HS-5 (cell line): ENCODE results near the gene BRINP1.

Experiments used
- DNase-seq: peaks from one replicate; pipeline ENCODE4 v3.0.0-alpha.2; 2012; ENCODE audit warnings: low read depth

BRINP1 gene

DNA sequence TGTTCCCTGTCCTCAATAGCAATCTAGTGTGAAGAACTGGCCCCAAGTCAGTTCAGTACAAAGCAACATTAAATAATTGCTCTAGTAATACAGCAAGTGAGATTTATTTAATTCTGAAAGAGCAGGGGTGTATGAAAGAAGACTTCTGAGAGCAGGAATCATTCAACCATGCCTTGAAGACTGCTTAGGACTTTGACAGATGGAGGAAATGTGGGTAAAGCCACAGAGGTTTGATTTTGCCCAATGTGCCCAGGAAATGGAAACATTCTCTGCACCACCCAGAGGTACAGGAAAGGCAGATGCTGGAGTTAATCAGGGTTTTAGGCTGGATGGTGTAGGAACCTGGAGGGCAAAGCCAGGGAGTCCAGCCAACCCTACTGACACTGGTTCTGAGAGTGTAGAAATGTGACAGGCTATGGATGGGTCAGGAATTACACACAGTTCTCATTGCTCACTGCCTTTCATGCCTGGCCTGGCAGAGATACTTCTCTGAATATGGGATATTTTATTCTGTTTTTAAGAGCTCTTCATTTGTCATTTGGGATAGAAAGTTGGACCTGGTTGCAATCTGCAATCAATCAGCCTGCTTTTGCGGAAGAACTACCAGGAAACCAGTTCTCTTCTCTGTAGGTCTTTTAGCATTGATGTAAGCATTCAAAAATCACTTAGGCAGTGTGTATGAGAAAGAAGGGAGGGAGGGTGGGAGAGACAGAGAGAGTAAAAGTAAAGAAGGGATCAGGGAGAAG is 88.3 kb downstream of the BRINP1 start:
- no peak for DNase-seq

DNA sequence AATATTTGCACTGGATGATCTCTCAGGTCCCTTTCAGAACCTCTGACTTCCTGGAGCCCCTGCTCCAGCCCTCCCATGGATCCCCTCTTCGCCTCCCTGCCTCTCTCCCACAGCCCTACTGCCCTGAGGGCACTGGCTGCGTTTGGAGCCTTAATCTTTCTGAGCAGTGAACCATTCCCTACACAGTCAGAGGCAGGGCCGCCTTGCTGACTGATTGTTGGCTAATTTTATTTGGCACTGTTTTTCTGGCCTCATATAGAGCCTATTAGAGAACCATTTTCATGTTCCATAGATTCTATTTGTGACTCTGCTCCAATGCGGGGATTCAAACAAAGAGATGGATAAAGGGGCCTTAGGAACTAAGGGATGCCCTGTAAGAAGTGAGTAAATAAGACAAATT is 91.1 kb downstream of the BRINP1 start:
- DNase-seq, result no peak

DNA sequence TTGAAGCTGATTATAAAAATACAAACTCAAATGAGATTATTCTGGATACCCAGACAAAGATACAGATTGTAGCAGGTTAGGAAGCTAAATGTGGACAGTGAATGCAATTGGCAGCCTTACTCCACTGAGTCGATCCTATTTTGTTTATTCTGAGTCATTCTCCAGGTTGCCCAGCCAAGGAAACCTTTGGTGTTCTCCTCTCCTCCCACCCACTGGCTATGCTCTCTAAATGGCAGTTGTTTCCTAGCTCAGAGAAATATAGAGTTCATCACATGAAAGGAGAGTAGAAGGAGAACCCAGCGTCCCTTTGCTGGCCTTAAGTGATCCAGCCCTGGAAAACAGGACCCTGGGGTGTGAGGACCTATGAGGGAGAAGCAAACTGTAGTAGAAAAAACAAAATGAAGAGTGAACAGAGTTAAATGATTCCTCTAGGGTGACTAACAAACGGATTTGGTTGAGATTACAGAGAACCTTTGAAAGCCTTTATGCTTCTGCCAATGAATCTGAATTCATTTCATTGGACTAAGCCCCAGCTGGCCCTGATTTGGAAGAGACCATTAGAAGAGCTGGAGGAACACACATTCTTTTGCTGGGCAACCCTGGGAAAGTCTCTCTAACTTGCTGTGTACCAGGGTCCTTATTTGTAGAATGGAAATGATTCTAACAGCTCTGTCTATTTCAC is 95.1 kb downstream of the BRINP1 start:
- no peak for DNase-seq

DNA sequence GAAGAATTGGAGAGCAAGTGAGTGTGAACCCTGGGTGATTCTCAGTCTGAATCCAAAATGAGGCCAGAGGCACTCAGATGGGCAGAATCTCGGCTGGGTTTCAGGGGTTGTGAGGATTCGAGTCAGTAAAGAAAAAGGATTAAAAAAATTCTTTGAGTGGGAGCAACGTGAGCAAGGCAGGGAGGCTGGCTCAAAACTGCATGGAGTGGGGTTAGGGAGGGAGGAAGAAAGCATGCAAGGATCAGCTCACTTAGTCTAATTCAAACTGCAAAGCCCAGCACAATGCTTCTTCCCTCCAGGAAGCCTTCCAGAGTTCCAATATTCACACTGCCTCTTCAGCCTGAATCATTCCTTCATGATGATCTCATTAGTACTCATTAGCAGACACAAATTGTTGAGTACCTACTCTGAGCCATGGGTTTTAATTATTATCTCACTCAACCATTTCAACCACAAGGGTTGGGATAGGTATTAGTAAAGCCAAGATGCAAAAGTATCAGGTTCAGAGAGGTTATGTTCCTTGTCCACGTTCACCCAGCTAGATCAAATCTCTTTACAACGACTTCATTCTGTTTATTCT is 95.8 kb downstream of the BRINP1 start:
- no peak for DNase-seq

DNA sequence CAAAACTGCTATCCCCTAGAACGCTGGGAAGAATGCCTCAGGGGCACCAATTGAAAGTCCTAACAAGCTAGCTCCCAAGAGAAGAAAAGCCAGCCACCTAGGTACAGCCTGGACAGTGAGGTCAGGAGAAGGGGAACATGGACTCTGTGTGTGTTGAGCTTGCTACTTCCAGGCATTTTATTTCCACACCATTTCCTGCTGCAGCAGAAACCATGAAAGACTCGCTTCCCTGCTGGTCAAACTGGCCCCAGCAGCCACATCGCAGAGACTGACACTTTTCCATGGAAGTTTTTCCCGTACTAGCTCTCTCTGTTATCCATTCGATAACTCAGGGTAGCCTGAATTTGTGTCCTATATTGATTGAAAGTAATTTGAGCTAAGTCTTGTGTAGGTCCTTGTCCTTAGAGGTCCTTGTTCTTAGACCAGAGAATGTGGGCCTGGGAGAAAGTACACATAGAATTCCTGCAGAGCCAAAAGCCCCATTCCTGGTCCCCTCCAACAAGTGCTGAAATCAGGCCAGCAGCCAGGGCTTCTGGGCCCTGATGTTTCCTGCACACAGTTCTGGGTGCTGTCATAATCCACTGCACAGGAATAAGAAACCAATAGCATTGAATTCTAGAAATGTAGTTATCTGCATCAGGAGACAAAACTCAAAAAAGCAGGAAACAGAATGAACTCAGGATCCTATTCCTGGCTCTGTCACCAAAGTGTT is 96.6 kb downstream of the BRINP1 start:
- no peak for DNase-seq

DNA sequence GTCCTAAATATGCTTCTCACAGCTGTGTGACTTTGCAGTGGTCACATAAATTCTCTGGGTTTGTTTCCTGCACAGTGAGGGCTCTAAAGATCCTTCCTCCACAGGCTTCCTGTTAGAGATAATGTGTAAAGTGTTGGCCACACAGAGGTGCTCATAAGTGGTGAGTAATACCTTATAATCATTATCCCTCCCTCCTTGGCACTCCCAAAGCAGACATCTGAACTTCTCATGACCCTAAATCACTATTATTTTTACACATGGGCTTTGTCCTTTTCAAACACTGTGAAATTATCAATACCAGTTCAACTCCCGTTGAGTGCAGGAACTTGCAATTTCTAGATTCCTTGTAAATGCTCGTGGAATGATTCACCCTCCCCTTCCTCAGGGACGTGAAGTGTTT is 100.2 kb downstream of the BRINP1 start:
- no peak for DNase-seq

DNA sequence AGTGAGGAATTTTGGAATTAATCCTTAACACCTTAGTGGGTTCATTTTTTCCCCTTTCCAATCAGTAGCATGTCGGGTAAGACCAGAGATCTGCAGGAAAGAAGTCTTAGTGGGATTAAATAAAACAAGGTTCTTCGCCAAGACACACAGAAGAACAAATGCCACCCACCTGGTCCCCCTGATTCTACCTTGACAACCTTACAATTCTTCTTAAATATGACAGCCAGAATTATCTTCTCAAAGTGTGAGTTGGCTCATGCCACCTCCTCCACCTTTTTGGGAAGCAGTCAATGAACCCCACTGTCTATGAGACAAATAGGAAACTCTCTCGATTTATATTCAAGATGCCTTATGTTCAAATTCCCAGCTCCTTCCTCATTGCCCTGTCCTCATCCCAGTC is 105.1 kb downstream of the BRINP1 start:
- DNase-seq, result no peak

DNA sequence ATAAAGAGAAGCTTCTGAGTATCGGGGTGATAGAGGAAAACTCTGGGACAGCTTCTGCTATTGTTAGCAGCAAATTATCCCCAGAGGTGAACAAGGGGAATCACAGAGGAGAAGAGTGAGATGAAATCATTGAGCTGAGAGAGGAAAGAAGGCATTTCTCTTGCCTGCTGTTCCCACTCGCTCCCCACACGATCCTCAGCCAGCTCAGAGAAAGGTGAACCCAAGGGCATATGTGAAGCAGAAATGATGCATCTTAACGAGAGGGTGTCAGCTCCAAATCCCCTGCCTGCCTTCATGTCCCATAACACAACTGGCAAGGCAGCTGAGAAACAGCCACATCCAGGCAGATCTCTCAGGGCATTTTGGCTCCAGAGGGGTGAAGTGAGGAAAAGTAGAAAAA is 111.6 kb downstream of the BRINP1 start:
- DNase-seq, result no peak

DNA sequence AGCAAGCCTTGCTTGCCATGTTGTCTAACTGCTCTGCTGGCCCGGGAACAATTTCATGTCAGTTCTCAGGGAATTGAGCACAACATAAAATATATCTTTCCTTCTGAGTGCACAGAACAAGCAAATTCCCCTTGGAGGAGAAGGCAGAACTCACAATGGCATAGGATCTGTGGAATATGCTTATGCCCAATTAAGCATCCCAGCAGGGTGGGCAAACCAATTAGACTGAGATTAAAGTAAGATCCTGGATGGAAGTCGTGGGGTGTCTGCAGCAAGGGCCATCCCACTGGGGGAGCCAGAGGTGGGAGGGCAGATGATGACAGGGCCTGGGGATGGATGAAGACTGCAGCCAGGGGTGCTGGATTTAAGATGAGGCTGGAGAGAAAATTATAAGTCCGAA is 114.1 kb downstream of the BRINP1 start:
- DNase-seq, result no peak

DNA sequence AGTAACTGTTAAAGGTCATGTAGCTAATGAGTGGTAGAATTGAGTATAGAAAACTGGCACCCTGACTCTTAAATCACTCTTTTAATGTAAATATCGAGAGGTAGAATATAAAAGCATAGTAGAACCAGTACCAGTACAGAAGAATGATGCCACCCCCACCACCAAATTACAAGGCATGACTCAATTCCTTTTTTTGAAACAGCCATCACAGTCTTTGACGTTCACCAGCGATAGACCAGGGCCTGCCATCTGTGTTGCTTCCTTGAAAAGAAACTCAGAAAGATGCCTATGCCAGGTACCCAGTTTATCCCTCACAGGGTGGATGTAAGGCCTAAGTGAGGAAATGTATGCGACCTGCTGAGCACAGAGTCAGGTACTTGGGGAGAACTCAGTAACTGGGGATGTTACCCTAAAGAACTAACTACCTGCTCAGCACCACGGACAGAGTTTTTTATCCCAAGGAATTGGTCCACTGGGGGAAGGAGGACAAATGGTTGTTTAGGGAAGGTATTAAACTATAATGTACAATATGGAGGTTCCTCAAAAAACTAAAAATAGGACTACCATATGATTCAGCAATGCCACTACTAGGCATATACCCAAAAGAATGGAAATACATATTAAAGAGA is 116.5 kb downstream of the BRINP1 start:
- DNase-seq, result no peak

DNA sequence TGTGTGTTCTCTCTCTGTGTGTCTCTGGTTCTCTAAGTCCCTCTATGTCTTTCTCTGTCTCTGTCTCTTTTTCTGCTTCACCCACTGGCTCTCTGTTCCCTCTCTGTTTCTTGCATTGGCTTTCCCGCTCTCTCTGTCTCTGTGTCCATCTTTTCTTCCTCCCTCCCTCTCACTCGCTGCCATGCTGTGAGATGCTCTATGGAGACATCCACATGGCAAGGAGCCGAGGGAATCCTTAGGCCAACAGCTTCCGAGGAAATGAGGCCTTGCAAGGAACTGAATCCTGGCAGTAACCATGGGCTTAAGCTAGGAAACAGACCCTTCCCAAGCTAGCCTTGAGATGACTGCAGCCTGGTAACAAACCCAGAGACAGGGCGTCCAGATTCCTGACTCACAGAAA is 117.3 kb downstream of the BRINP1 start:
- DNase-seq, result no peak

DNA sequence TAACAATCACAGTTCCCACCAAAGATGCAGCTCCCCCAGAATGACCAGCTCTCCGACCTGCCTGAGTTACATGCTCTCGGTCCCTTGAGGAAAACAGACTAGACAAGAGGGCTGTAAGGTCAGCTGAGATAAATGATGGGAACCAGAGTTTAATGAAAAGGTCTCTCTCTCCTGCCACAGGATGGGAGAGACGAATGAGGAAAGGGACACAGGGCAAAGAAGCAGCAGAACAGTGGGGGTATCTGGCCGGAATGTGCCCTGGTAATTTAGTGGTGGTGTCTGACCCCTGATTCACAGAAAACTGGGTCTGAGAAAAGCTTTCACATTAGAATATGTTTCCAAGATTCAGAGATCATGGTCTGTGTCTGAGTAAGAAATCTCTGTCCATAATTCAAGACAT is 118.5 kb downstream of the BRINP1 start:
- DNase-seq, result no peak

DNA sequence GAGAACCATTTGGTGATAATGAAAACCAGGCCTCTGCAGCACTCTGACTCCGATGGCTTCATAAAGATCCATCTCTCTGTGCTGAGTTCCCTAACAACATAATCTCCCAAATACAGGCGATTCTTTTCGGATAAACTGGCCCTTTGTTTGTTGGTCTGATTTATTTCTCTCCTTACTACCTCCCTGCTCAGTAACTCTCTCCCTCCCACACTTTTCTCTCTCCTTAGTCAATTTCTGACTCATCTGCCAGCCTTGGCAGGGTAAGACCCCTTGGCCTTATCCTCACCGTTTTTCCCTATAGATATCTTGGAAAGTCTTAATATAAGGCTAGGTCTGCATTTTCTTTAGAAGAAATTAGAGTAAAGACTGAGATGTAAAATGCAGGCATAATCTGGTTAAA is 128.7 kb downstream of the BRINP1 start:
- no peak for DNase-seq

DNA sequence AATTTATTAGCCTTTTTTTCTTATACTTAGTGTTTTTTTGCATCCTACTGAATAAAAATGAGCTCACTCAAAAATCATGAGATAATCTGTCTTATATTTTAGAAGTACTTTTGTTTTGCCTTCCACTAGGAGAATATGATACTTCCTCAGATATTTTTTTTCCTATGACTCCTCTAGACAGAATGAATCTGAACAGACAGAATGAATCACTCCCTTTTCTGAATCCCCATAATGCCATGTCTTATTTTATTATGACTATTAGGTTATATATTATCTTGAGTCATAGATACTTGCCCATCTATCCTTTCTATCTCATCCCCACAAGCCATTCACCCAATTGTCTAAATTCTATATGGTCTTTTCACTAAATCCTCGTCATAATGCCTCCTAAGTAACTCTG is 134.6 kb downstream of the BRINP1 start:
- DNase-seq, result no peak

DNA sequence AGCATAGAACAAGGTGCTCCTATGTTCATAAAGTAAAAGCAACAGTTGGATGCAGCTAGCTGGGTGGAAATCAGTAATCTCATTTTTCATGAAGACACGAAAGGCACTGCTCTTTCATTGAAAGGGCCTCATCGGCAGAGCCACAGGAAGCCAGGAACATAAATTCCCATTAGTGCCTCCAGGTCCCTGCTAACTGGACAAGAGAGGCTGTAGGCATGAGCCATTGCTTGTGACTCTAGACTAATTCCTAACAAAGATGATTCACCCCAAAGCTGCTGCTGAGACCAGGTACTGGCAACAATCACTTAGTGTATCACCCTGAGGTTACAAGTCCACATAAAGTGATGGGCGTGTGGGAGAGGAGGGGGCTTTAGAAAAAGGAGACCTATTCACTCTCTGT is 141.8 kb downstream of the BRINP1 start:
- DNase-seq, result no peak

DNA sequence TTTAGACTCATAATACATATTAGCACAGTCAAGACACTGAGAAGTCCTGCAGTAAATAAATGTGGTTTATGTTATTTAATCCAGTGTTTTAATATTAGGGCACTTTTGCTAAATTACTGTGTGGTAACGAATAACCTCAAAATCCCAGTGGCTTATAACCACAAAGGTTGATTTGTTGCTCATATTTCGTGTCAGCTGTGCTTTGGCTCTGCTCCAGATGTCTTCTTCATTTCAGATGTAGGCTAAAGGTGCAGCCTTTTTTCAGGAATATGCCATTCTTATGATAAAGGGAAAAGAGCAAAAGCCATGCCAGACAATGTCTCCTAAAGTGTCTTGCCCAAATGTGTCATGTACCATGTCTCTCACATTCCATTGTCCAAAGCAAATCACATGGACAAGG is 144.8 kb downstream of the BRINP1 start:
- no peak for DNase-seq

DNA sequence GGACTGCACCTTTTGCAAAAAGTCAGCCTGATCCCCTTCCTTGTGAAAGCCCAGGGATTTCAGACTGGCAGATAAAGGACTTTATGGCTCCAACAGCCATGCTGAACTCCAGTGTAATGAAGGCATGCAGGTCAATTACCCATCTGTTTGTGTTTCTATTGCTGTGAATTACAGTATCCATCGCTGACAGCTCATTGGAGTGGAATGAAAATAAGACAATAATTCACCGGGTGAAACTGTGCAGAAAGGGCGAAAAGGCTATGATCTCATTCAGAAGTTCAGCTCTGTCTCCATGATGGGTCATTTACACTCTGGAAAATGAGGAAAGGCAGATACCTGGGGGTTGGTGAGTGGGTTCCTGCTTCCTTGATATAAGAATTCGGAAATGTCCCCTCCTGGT is 148.0 kb downstream of the BRINP1 start:
- no peak for DNase-seq

DNA sequence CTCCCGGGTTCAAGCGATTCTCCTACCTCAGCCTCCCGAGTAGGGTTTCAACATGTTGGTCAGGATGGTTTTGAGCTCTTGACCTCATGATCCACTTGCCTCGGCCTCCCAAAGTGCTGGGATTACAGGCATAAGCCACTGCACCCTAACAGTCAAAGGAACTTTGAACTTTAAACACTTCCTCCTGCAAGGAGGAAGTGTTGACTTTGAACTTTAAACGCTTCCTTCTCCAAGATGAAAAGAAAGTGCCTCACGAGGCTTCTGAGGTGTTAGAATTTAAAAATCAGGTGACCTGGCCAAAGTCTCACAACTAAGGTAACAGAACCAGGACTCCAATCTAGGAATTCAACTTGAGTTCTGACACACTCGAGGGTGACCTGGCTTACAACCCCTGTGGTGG is 150.9 kb downstream of the BRINP1 start:
- no peak for DNase-seq

DNA sequence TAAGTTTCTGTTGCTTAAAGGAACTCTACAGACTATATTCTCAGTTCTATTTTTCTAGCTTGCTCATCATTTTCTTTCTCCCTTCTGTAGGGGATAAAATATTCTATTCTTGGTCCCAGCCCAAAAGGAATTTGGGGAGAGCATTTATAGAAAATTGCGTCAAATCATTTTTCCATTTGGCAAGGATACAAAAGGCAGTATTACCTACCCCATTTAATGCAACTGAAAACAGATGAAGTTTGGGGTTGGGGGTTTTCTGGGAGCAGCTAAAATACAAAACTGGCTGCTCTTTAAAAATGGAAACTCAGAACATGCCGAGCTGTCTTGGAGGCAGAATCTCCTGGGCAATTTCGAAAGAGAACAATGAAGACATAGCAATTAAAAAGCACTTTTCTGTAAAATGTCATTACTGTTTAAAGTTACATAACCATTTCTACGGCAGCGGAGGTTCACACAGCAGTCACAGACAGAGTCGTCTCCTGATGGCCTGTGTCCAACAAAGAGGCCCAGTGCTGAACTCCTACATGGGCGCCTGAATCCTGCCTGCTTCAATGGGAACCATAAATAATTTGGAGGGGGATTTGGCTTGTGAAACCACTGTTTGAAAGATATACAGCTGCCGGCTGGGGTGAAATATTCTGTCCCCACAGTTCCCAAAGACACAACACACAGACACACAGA is 152.4 kb downstream of the BRINP1 start:
- DNase-seq, result no peak

DNA sequence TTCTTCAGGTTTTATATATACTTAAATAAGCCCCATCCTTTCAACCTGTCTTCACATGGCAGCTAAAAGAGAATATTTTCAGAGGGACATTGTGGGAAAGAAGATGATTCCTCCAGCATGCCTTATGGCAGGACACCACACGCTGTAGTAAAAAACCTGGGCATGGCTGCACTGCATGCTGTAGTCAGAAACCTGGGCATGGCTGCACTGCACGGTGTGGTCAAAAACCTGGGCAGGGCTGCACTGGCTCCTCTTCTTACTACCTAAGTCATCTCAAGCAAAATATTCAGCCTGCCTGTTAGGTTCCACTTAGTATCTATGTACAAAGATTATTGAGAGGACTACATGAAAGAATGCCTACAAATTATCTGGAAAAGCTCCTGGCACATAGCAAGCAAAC is 153.6 kb downstream of the BRINP1 start:
- no peak for DNase-seq

DNA sequence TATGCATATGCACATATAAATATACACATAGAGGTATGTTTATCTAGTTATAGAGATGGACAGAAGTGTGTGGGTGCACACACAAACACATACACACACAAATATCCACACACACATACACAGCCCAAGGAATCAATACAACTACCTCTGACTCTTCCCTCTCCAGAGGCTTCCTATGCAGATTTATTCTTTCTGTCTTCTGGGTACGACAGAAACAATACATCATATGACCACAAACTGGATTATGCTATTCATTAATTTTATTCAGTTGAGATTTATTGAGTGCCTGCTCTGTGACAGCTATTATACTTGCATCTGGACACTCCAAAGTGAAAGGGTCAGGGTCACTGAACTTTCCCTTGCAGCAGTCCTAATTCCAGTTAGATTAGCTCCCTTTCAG is 155.8 kb downstream of the BRINP1 start:
- DNase-seq, result no peak
